K562 (cell line): ENCODE results near the gene SCAPER.

Source experiments
- CREB1 ChIP-seq, 2 experiments: sonication (generic) in 1 of 2; formaldehyde crosslinking in 1 of 2; IDR thresholded peaks; 2 replicates each; pipeline versions ENCODE4 v1.6.1 to v1.8.0; 2012 to 2022; ENCODE audit warnings: inconsistent platforms in 1 of 2, mild to moderate bottlenecking in 1 of 2, missing genetic modification reagents in 1 of 2, moderate library complexity in 1 of 2
- RFX1 ChIP-seq: fragments of 450-650 bp; IDR thresholded peaks from 2 replicates; pipeline ENCODE4 v1.6.1; 2016; ENCODE audit warnings: mild to moderate bottlenecking, moderate library complexity
- TAF1 ChIP-seq: IDR thresholded peaks from 2 replicates; pipeline ENCODE4 v1.6.1; 2011; ENCODE audit warnings: mild to moderate bottlenecking, low read length, moderate library complexity; ENCODE audit not compliant: insufficient read depth, control insufficient read depth, severe bottlenecking; ENCODE audit errors: extremely low read depth
- ZNF124 ChIP-seq: sonication (generic); formaldehyde crosslinking; IDR thresholded peaks from 2 replicates; pipeline ENCODE4 v1.8.1; 2022; ENCODE audit warnings: missing genetic modification reagents

- no peak for TF ChIP-seq CREB1 (IDR thresholded peaks at IDR 0.05)
- no peak for TF ChIP-seq CREB1 (CRISPR knock-in tag; IDR thresholded peaks at IDR 0.05)
- TF ChIP-seq TAF1 = no peak
- TF ChIP-seq RFX1 = no peak
- TF ChIP-seq ZNF124 (CRISPR knock-in tag) = no peak
Observed at GRCh38 chr15:76418352-76419140, 486.6 kb downstream of the SCAPER start.
